Erythroblast (primary cell): Measurements from ENCODE around the gene EDC3.

Experiments
- GATA1 ChIP-seq: IDR thresholded peaks from 2 replicates; pipeline ENCODE4 v1.6.1; 2011; ENCODE audit warnings: low read depth, mild to moderate bottlenecking, control low read depth, low read length, moderate library complexity
- POLR2A ChIP-seq: IDR thresholded peaks from 2 replicates; pipeline ENCODE4 v1.6.1; 2011; ENCODE audit warnings: mild to moderate bottlenecking, low read length

DNA sequence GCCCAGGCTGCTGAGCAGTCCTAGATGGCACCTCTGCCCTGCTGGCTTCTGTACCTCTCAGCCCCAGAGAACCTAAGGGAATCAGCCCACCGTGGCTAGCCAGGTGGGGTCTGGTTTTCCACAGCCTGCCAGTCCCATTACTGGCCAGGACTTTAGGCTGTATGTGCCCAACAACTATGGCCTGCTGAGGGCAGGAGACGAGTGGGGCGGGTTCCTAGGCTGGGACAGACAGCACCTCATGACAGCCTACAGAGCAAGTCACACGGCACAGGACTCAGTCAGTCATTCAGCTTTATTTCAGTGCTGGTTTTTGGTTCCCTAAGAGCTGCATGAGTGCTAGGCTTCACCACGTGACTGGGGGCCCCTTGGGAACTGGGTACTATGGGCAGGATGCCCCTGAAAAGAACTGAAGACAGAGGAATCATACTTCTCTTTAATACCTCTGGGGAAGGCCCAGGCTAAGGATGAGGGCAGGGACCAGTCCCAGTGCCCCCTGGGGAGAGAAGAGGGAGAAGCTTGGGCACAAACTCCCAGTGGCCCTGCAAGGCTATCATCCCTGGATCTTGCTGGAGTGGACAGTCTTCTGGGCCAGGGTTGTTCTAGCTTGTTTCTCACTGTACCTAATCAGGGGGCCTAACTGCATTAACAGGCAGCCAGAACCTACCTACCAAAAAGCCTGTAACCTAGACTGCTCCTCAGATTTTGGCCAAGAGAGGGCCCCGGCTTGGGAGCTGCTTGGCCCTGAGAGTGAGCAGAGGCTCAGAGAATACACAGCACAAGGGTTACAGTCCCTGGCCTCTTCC is 65.3 kb downstream of the EDC3 start:
- TF ChIP-seq POLR2A = no peak
- TF ChIP-seq GATA1 = no peak
